22Rv1 (cell line): ENCODE results near the gene AXIN1.

Experiments used
- ZFX ChIP-seq: fragments of 450-650 bp; IDR thresholded peaks from 2 replicates; pipeline ENCODE4 v1.6.1; 2017; ENCODE audit warnings: antibody characterized with exemption, borderline replicate concordance
- TF ChIP-seq, protein P1 (sequence below): fragments of 450-650 bp; IDR thresholded peaks from 2 replicates; pipeline ENCODE4 v1.5.1; 2017; ENCODE audit warnings: mild to moderate bottlenecking

GRCh38 chr16:265002-265529 is 87.5 kb downstream of the AXIN1 start:
- TF ChIP-seq, protein P1, sequence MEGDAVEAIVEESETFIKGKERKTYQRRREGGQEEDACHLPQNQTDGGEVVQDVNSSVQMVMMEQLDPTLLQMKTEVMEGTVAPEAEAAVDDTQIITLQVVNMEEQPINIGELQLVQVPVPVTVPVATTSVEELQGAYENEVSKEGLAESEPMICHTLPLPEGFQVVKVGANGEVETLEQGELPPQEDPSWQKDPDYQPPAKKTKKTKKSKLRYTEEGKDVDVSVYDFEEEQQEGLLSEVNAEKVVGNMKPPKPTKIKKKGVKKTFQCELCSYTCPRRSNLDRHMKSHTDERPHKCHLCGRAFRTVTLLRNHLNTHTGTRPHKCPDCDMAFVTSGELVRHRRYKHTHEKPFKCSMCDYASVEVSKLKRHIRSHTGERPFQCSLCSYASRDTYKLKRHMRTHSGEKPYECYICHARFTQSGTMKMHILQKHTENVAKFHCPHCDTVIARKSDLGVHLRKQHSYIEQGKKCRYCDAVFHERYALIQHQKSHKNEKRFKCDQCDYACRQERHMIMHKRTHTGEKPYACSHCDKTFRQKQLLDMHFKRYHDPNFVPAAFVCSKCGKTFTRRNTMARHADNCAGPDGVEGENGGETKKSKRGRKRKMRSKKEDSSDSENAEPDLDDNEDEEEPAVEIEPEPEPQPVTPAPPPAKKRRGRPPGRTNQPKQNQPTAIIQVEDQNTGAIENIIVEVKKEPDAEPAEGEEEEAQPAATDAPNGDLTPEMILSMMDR: no peak
- TF ChIP-seq ZFX: no peak
